DND-41 (cell line): Measurements from ENCODE around the gene PERCC1.

Experiments used
- ATAC-seq: fragments of 200-7000 bp; cut with Tn5 transposase; 3 replicates; pipeline ENCODE4 v1.9.1; 2021; ENCODE audit warnings: low read depth; ENCODE audit not compliant: insufficient read depth
- DNase-seq: peaks from one replicate; pipeline ENCODE4 v3.0.0-alpha.2; 2020
- H2AFZ ChIP-seq: 2 replicates; pipeline ENCODE4 v1.6.0; 2012; ENCODE audit warnings: low read depth, low read length
- H3K27ac ChIP-seq: 2 replicates; pipeline ENCODE4 v1.5.1; 2012; ENCODE audit warnings: low read length, inconsistent platforms
- H3K27me3 ChIP-seq: fragments of 200-600 bp; sonication (generic); 2 replicates; pipeline ENCODE4 v1.6.0; 2012; ENCODE audit warnings: low read length, mild to moderate bottlenecking, inconsistent platforms; ENCODE audit not compliant: insufficient read depth, poor library complexity
- H3K36me3 ChIP-seq: 2 replicates; pipeline ENCODE4 v1.5.1; 2012; ENCODE audit warnings: low read length, inconsistent platforms; ENCODE audit not compliant: insufficient read depth
- H3K4me1 ChIP-seq: 2 replicates; pipeline ENCODE4 v1.5.1; 2012; ENCODE audit warnings: mild to moderate bottlenecking, low read length; ENCODE audit not compliant: insufficient read depth
- H3K4me2 ChIP-seq: 2 replicates; pipeline ENCODE4 v1.6.0; 2012; ENCODE audit warnings: mild to moderate bottlenecking, moderate library complexity, low read length, inconsistent platforms; ENCODE audit not compliant: insufficient read depth
- H3K4me3 ChIP-seq, 2 experiments: fragments of 200-600 bp in 1 of 2; shearing (Covaris generic) in 1 of 2; 2 replicates each; pipeline ENCODE4 v1.5.1; 2012 to 2016; ENCODE audit warnings: inconsistent platforms in 2 of 2, low read length in 2 of 2, mild to moderate bottlenecking in 2 of 2, low read depth in 1 of 2, moderate library complexity in 1 of 2
- H3K79me2 ChIP-seq: 2 replicates; pipeline ENCODE4 v1.6.0; 2012; ENCODE audit warnings: low read length, inconsistent platforms; ENCODE audit not compliant: insufficient read depth
- H3K9ac ChIP-seq: 2 replicates; pipeline ENCODE4 v1.6.0; 2012; ENCODE audit warnings: low read depth, mild to moderate bottlenecking, inconsistent platforms, low read length, moderate library complexity
- H3K9me3 ChIP-seq: 2 replicates; pipeline ENCODE4 v1.5.1; 2012; ENCODE audit warnings: low read length, moderate library complexity, mild to moderate bottlenecking, inconsistent platforms; ENCODE audit not compliant: insufficient read depth, severe bottlenecking
- H4K20me1 ChIP-seq: 2 replicates; pipeline ENCODE4 v1.6.0; 2012; ENCODE audit warnings: low read length; ENCODE audit not compliant: insufficient read depth
- CTCF ChIP-seq: IDR thresholded peaks from 2 replicates; pipeline ENCODE4 v1.5.1; 2012; ENCODE audit warnings: borderline replicate concordance, low read length, moderate library complexity, mild to moderate bottlenecking; ENCODE audit not compliant: poor library complexity, severe bottlenecking; ENCODE audit errors: extremely low read depth
- EZH2 ChIP-seq: IDR thresholded peaks from 3 replicates; pipeline ENCODE4 v1.6.1; 2012; ENCODE audit warnings: borderline replicate concordance, low read depth, mild to moderate bottlenecking, moderate library complexity, low read length, inconsistent platforms; ENCODE audit not compliant: severe bottlenecking

PERCC1 gene

GRCh38 chr16:1454561-1454960 lies 23.7 kb downstream of the PERCC1 start:
- no peak overlapping the region for H3K4me3 ChIP-seq
- peaks cover 82% of the 10 kb centered on the region for H3K36me3 ChIP-seq
- no peaks in the 10 kb centered on the region for H3K4me1 ChIP-seq
- H3K9me3 ChIP-seq: no peaks in the 10 kb centered on the region
- no peaks in the 10 kb centered on the region for H3K27me3 ChIP-seq
- TF ChIP-seq CTCF (no peak), EZH2 (no peak)
- no peak overlapping the region for H3K9ac ChIP-seq
- H3K4me2 ChIP-seq: no peak overlapping the region
- DNase-seq (no peak), ATAC-seq (no peak)
- no peaks in the 10 kb centered on the region for H3K79me2 ChIP-seq
- H2AFZ ChIP-seq: no peak overlapping the region
- peaks cover under 1% of the 10 kb centered on the region for H4K20me1 ChIP-seq
- no peak overlapping the region for H3K27ac ChIP-seq

GRCh38 chr16:1455190-1456171 lies 24.6 kb downstream of the PERCC1 start:
- ATAC-seq (no peak), DNase-seq (no peak)
- Histone ChIP-seq H3K27me3 (no peaks in the 10 kb centered on the region), H4K20me1 (peaks cover 4% of the 10 kb centered on the region), H3K4me1 (no peaks in the 10 kb centered on the region), H3K36me3 (peaks cover 84% of the 10 kb centered on the region), H2AFZ (no peak overlapping the region), H3K79me2 (no peaks in the 10 kb centered on the region), H3K4me3 (no peak overlapping the region), H3K9me3 (no peaks in the 10 kb centered on the region), H3K27ac (no peak overlapping the region), H3K4me2 (no peak overlapping the region), H3K9ac (no peak overlapping the region)
- no peak for TF ChIP-seq CTCF
- TF ChIP-seq EZH2: no peak

- TF ChIP-seq EZH2 (no peak), CTCF (no peak)
- Histone ChIP-seq H3K79me2 (no peaks in the 10 kb centered on the region), H3K4me1 (no peaks in the 10 kb centered on the region), H3K27me3 (no peaks in the 10 kb centered on the region), H2AFZ (no peak overlapping the region), H3K36me3 (peaks cover 81% of the 10 kb centered on the region), H3K27ac (no peak overlapping the region), H3K4me2 (no peak overlapping the region), H3K9ac (no peak overlapping the region), H3K9me3 (no peaks in the 10 kb centered on the region), H3K4me3 (no peak overlapping the region), H4K20me1 (peaks cover 5% of the 10 kb centered on the region)
- DNase-seq (no peak), ATAC-seq (no peak)
These were observed 26.1 kb downstream of the PERCC1 start for GRCh38 chr16:1456951-1457350.
